Astrocyte (in vitro differentiated cells and primary cell): ENCODE measurements around the gene NUP214. TPM values are rescaled to one million over a fixed set of nuclear protein-coding genes. Genes with fewer than 3 reads are reported as not detected.

Experiments used
- DNase-seq: peaks from one replicate; pipeline ENCODE4 v3.0.0-alpha.2; 2010; ENCODE audit warnings: low read depth
- FAIRE-seq: peaks from 2 replicates; lab custom pipeline; 2011; peaks lifted over from hg19 to GRCh38; lab: Jason Lieb, UNC
- H2AFZ ChIP-seq: 2 replicates; pipeline ENCODE4 v1.6.0; 2012; ENCODE audit warnings: low read depth, low read length, inconsistent platforms
- H3K27ac ChIP-seq: 2 replicates; pipeline ENCODE4 v1.5.1; 2011; ENCODE audit warnings: low read depth, low read length, inconsistent platforms
- H3K27me3 ChIP-seq: 2 replicates; pipeline ENCODE4 v1.6.0; 2011; ENCODE audit warnings: low read length, inconsistent platforms; ENCODE audit not compliant: insufficient read depth
- H3K36me3 ChIP-seq: 2 replicates; pipeline ENCODE4 v1.5.1; 2011; ENCODE audit warnings: low read length, inconsistent platforms; ENCODE audit not compliant: insufficient read depth
- H3K4me1 ChIP-seq: 2 replicates; pipeline ENCODE4 v1.5.1; 2011; ENCODE audit warnings: low read length, inconsistent platforms; ENCODE audit not compliant: insufficient read depth
- H3K4me2 ChIP-seq: 2 replicates; pipeline ENCODE4 v1.6.0; 2012; ENCODE audit warnings: low read length, inconsistent platforms
- H3K4me3 ChIP-seq: 2 replicates; pipeline ENCODE4 v1.5.1; 2011; ENCODE audit warnings: low read depth, mild to moderate bottlenecking, low read length, inconsistent platforms; ENCODE audit not compliant: insufficient read depth
- H3K79me2 ChIP-seq: 2 replicates; pipeline ENCODE4 v1.6.0; 2012; ENCODE audit warnings: mild to moderate bottlenecking, low read length, inconsistent platforms; ENCODE audit not compliant: insufficient read depth
- H3K9ac ChIP-seq: 2 replicates; pipeline ENCODE4 v1.6.0; 2012; ENCODE audit warnings: mild to moderate bottlenecking, low read length, inconsistent platforms
- H3K9me3 ChIP-seq: 2 replicates; pipeline ENCODE4 v1.5.1; 2012; ENCODE audit warnings: low read depth, mild to moderate bottlenecking, low read length, inconsistent platforms; ENCODE audit not compliant: insufficient read depth
- H4K20me1 ChIP-seq: 2 replicates; pipeline ENCODE4 v1.6.0; 2012; ENCODE audit warnings: low read length, inconsistent platforms; ENCODE audit not compliant: insufficient read depth
- H3K27ac Mint-ChIP-seq: one replicate; pipeline ENCODE4 v1.8.0; 2021; ENCODE audit warnings: mild to moderate bottlenecking, mixed read lengths; ENCODE audit not compliant: unreplicated experiment
- H3K27me3 Mint-ChIP-seq: one replicate; pipeline ENCODE4 v1.8.0; 2021; ENCODE audit warnings: low read depth, mixed read lengths; ENCODE audit not compliant: unreplicated experiment
- H3K36me3 Mint-ChIP-seq: one replicate; pipeline ENCODE4 v1.8.0; 2021; ENCODE audit warnings: low read depth, mixed read lengths; ENCODE audit not compliant: unreplicated experiment
- H3K4me1 Mint-ChIP-seq: one replicate; pipeline ENCODE4 v1.8.0; 2021; ENCODE audit warnings: low read depth, mixed read lengths; ENCODE audit not compliant: unreplicated experiment
- H3K4me3 Mint-ChIP-seq: one replicate; pipeline ENCODE4 v1.8.0; 2021; ENCODE audit warnings: mild to moderate bottlenecking, moderate library complexity, mixed read lengths; ENCODE audit not compliant: unreplicated experiment
- H3K9me3 Mint-ChIP-seq: one replicate; pipeline ENCODE4 v1.8.0; 2021; ENCODE audit warnings: mild to moderate bottlenecking, mixed read lengths; ENCODE audit not compliant: unreplicated experiment
- CTCF ChIP-seq: IDR thresholded peaks from 2 replicates; pipeline ENCODE4 v1.5.1; 2011; ENCODE audit warnings: low read depth, mild to moderate bottlenecking, inconsistent platforms, low read length, moderate library complexity; ENCODE audit not compliant: insufficient read depth
- EZH2 ChIP-seq: IDR thresholded peaks from 2 replicates; pipeline ENCODE4 v1.6.1; 2012; ENCODE audit warnings: mild to moderate bottlenecking, low read length, inconsistent platforms; ENCODE audit not compliant: insufficient read depth
- total RNA-seq: library from RNA; stranded (reverse); gene quantifications from 2 replicates; pipeline ENCODE4 v1.2.1, GENCODE V29; 2021

The NUP214 gene
- total RNA-seq, 1 donor from 2014 or later = 30.5 TPM

GRCh38 chr9:131282688-131283422, 157.5 kb downstream of the NUP214 start:
- H3K9me3 Mint-ChIP-seq = no peaks in the 10 kb centered on the region
- peaks cover 43% of the 10 kb centered on the region for H3K27me3 Mint-ChIP-seq
- peak; percentile 11 for DNase-seq
- H3K9me3 ChIP-seq = no peaks in the 10 kb centered on the region
- no peaks in the 10 kb centered on the region for H3K36me3 Mint-ChIP-seq
- H3K4me2 ChIP-seq = peak overlapping the region; percentile 78
- no peak overlapping the region for H3K4me3 Mint-ChIP-seq
- no peak overlapping the region for H3K27ac Mint-ChIP-seq
- H3K4me1 ChIP-seq = no peaks in the 10 kb centered on the region
- H3K27ac ChIP-seq = no peak overlapping the region
- no peak for FAIRE-seq
- H4K20me1 ChIP-seq = peaks cover 5% of the 10 kb centered on the region
- H3K4me1 Mint-ChIP-seq = no peaks in the 10 kb centered on the region
- H3K9ac ChIP-seq = no peak overlapping the region
- peak overlapping the region; percentile 10 for H3K4me3 ChIP-seq
- H3K79me2 ChIP-seq = no peaks in the 10 kb centered on the region
- H3K36me3 ChIP-seq = no peaks in the 10 kb centered on the region
- peaks cover 26% of the 10 kb centered on the region for H3K27me3 ChIP-seq
- TF ChIP-seq EZH2 (no peak), CTCF (no peak)
- no peak overlapping the region for H2AFZ ChIP-seq

Other genes starting within 250 kb of the NUP214 start
- not detected in 2 replicates for gene QRFP, start 228.8 kb upstream of the NUP214 start, total RNA-seq
- gene FIBCD1, start 186.3 kb upstream of the NUP214 start, total RNA-seq = 0.66 and 1.6 TPM in 2 replicates
- 0.20 and 0.55 TPM in 2 replicates for gene LAMC3, start 116.4 kb upstream of the NUP214 start, total RNA-seq
- 20.2 and 23.7 TPM in 2 replicates for gene AIF1L, start 29.1 kb upstream of the NUP214 start, total RNA-seq
- 0.73 and 1.1 TPM in 2 replicates for gene FAM78A, start 150.9 kb downstream of the NUP214 start, total RNA-seq
- 0.20 and 0.65 TPM in 2 replicates for gene PLPP7, start 164.1 kb downstream of the NUP214 start, total RNA-seq